GM19035 (cell line): ENCODE results near the gene RHBDF2.

ENCODE experiments used
- ATAC-seq: cut with Tn5 transposase; IDR thresholded peaks from one replicate; pipeline ENCODE4 v1.9.1; 2021; ENCODE audit not compliant: unreplicated experiment

The RHBDF2 gene

GRCh38 chr17:76484228-76484725 is 16.9 kb downstream of the RHBDF2 start:
- no peak for ATAC-seq

GRCh38 chr17:76481071-76481655 is 20.1 kb downstream of the RHBDF2 start:
- no peak for ATAC-seq

GRCh38 chr17:76480632-76481031 is 20.6 kb downstream of the RHBDF2 start:
- ATAC-seq: no peak

GRCh38 chr17:76479515-76480060 is 21.6 kb downstream of the RHBDF2 start:
- ATAC-seq: no peak

- ATAC-seq: no peak
Observed at GRCh38 chr17:76478730-76479514, 22.3 kb downstream of the RHBDF2 start.

- ATAC-seq: no peak
Observed at GRCh38 chr17:76478097-76478496, 23.1 kb downstream of the RHBDF2 start.

- no peak for ATAC-seq
Observed at GRCh38 chr17:76477576-76477975, 23.6 kb downstream of the RHBDF2 start.

- ATAC-seq: no peak
Observed at GRCh38 chr17:76476736-76477135, 24.5 kb downstream of the RHBDF2 start.

- no peak for ATAC-seq
Observed at GRCh38 chr17:76475302-76475701, 25.9 kb downstream of the RHBDF2 start.

- ATAC-seq: no peak
Observed at GRCh38 chr17:76474894-76475293, 26.3 kb downstream of the RHBDF2 start.

- ATAC-seq: no peak
Observed at GRCh38 chr17:76474238-76474637, 27.0 kb downstream of the RHBDF2 start.

GRCh38 chr17:76473541-76473985 is 27.7 kb downstream of the RHBDF2 start:
- no peak for ATAC-seq

GRCh38 chr17:76472726-76473125 is 28.5 kb downstream of the RHBDF2 start:
- ATAC-seq: no peak

GRCh38 chr17:76472258-76472645 is 29.0 kb downstream of the RHBDF2 start:
- no peak for ATAC-seq

- ATAC-seq: no peak
Observed at GRCh38 chr17:76471498-76472257, 29.5 kb downstream of the RHBDF2 start.

GRCh38 chr17:76469991-76470739 is 31.1 kb downstream of the RHBDF2 start:
- no peak for ATAC-seq

- no peak for ATAC-seq
Observed at GRCh38 chr17:76469076-76469990, 31.9 kb downstream of the RHBDF2 start.

- ATAC-seq: no peak
Observed at GRCh38 chr17:76468634-76469010, 32.6 kb downstream of the RHBDF2 start.

- ATAC-seq: no peak
Observed at GRCh38 chr17:76467809-76468633, 33.2 kb downstream of the RHBDF2 start.
